H1 (cell line): Measurements from ENCODE around the gene CIB2. TPM values are rescaled to one million over a fixed set of nuclear protein-coding genes. Genes with fewer than 3 reads are reported as not detected.

Source experiments
- ATF2 ChIP-seq: IDR thresholded peaks from 2 replicates; pipeline ENCODE4 v1.6.1; 2012; ENCODE audit warnings: low read length, inconsistent platforms
- ATF3 ChIP-seq: IDR thresholded peaks from 2 replicates; pipeline ENCODE4 v1.6.1; 2011; ENCODE audit warnings: low read depth, mild to moderate bottlenecking, low read length; ENCODE audit not compliant: insufficient read depth
- BACH1 ChIP-seq: IDR thresholded peaks from 2 replicates; pipeline ENCODE4 v1.6.1; 2012; ENCODE audit warnings: low read length, improper control_type of control experiment
- CBX5 ChIP-seq: fragments of 300-800, 300-1000 bp; sonication (generic); IDR thresholded peaks from 2 replicates; pipeline ENCODE4 v1.7.1; 2016; ENCODE audit warnings: antibody characterized with exemption, low read length, low read depth
- CBX8 ChIP-seq: fragments of 300-800, 300-1000 bp; sonication (generic); IDR thresholded peaks from 2 replicates; pipeline ENCODE4 v1.7.1; 2016; ENCODE audit warnings: low read depth, low read length, borderline replicate concordance
- CHD2 ChIP-seq: IDR thresholded peaks from 2 replicates; pipeline ENCODE4 v1.6.1; 2012; ENCODE audit warnings: low read length, improper control_type of control experiment
- EZH2 ChIP-seq: fragments of 200-600 bp; sonication (generic); IDR thresholded peaks from 2 replicates; pipeline ENCODE4 v1.7.1; 2012; ENCODE audit warnings: low read depth, mild to moderate bottlenecking, moderate library complexity, low read length, inconsistent platforms; ENCODE audit not compliant: severe bottlenecking
- HDAC2 ChIP-seq, 2 experiments: fragments of 300-600 bp in 1 of 2; sonication (generic) in 1 of 2; IDR thresholded peaks; 2 replicates each; pipeline ENCODE4 v1.6.1; 2011 to 2012; ENCODE audit warnings: low read depth in 2 of 2, low read length in 2 of 2, mild to moderate bottlenecking in 2 of 2, moderate library complexity in 2 of 2, borderline replicate concordance in 1 of 2, inconsistent platforms in 1 of 2
- KDM5A ChIP-seq: fragments of 200-600 bp; IDR thresholded peaks from 2 replicates; pipeline ENCODE4 v1.7.1; 2012; ENCODE audit warnings: mild to moderate bottlenecking, low read length, inconsistent platforms, mixed read lengths
- NRF1 ChIP-seq: IDR thresholded peaks from 2 replicates; pipeline ENCODE4 v1.6.1; 2011; ENCODE audit warnings: mild to moderate bottlenecking, low read depth, low read length, improper control_type of control experiment
- POLR2AphosphoS5 ChIP-seq: IDR thresholded peaks from 2 replicates; pipeline ENCODE4 v1.6.1; 2011; ENCODE audit warnings: low read depth, low read length
- RNF2 ChIP-seq: fragments of 200-900, 300-1000 bp; sonication (generic); IDR thresholded peaks from 2 replicates; pipeline ENCODE4 v1.7.1; 2016; ENCODE audit warnings: borderline replicate concordance, low read depth, mild to moderate bottlenecking, antibody characterized with exemption, low read length; ENCODE audit not compliant: poor library complexity, severe bottlenecking; ENCODE audit errors: missing control alignments
- SIN3A ChIP-seq, 2 experiments: IDR thresholded peaks in 1 of 2; conservative IDR thresholded peaks in 1 of 2; 2 replicates each; pipeline ENCODE4 v1.6.1; 2011 to 2012; ENCODE audit warnings: low read length in 2 of 2, improper control_type of control experiment in 1 of 2, low read depth in 1 of 2, mild to moderate bottlenecking in 1 of 2
- SIX5 ChIP-seq: IDR thresholded peaks from 2 replicates; pipeline ENCODE4 v1.6.1; 2011; ENCODE audit warnings: mild to moderate bottlenecking, low read depth, low read length
- SRF ChIP-seq: IDR thresholded peaks from 2 replicates; pipeline ENCODE4 v1.6.1; 2011; ENCODE audit warnings: mild to moderate bottlenecking, low read depth, low read length, moderate library complexity
- TAF1 ChIP-seq: IDR thresholded peaks from 2 replicates; pipeline ENCODE4 v1.6.1; 2011; ENCODE audit warnings: mild to moderate bottlenecking, low read depth, low read length
- TAF7 ChIP-seq: optimal IDR thresholded peaks from 2 replicates; pipeline ENCODE3; 2011; ENCODE audit warnings: low read depth, mild to moderate bottlenecking, inconsistent platforms, low read length, moderate library complexity, borderline replicate concordance
- TBP ChIP-seq: IDR thresholded peaks from 2 replicates; pipeline ENCODE4 v1.6.1; 2011; ENCODE audit warnings: low read depth, low read length, improper control_type of control experiment
- TEAD4 ChIP-seq: IDR thresholded peaks from 2 replicates; pipeline ENCODE4 v1.6.1; 2012; ENCODE audit warnings: low read depth, low read length, inconsistent platforms, mixed read lengths
- USF2 ChIP-seq: IDR thresholded peaks from 2 replicates; pipeline ENCODE4 v1.6.1; 2011; ENCODE audit warnings: low read length, improper control_type of control experiment
- polyA plus RNA-seq, 7 experiments: library from polyadenylated mRNA; depleted of rRNA in 3 of 7; stranded (reverse) in 5 of 7; unstranded in 2 of 7; fragments of >200 nt in 5 of 7; fragments of 200-250 nt in 2 of 7; gene quantifications; 1 replicate in 5 of 7; 2 replicates in 1 of 7; 4 replicates in 1 of 7; pipeline versions ENCODE4 v1.2.1 to v1.2.3, GENCODE V29; 2011 to 2013; ENCODE audit warnings: missing spikeins in 2 of 7, mixed read lengths in 2 of 7
- total RNA-seq: library from RNA; stranded (reverse); fragmentation: NEBNext Ultra II Directional; extraction: Animal tissue kit (Norgen Biotek cat#: 25700); gene quantifications from 2 replicates; pipeline ENCODE4 v1.2.1, GENCODE V29; 2021

CIB2 gene
- total and polyA plus RNA-seq, 2 of the 8 experiments (the other 6 are each of a cell fraction or from before 2014, with no cell fraction given) = 41.5 to 45.8 TPM

GRCh38 chr15:78131295-78132061, at the start of gene CIB2 (continued):
- no peak for TF ChIP-seq POLR2AphosphoS5
- no peak for TF ChIP-seq CBX5
- TF ChIP-seq ATF3 = no peak
- TF ChIP-seq SRF = no peak
- TF ChIP-seq CHD2 = no peak
- TF ChIP-seq TBP = peak; percentile 84; the same call in 1 of the 2 replicates
- no peak for TF ChIP-seq NRF1
- no peak for TF ChIP-seq EZH2
- TF ChIP-seq CBX8 = no peak
- TF ChIP-seq TAF7 = no peak
- no peak for TF ChIP-seq USF2
- peak; percentile 47; the same call in 1 of the 2 replicates for TF ChIP-seq BACH1
- no peak for TF ChIP-seq HDAC2 (IDR thresholded peaks at IDR 0.05; ENCODE audit: borderline replicate concordance in 1 of 2, low read depth in 2 of 2, low read length in 2 of 2)
- TF ChIP-seq SIX5 = no peak
- peak in 1 of 2 experiments; percentile 23; a peak in 1 of 4 replicates for TF ChIP-seq SIN3A (conservative IDR thresholded peaks at IDR 0.05 in 1 of 2, IDR thresholded peaks at IDR 0.05 in 1 of 2; ENCODE audit: low read depth in 1 of 2, low read length in 2 of 2)
- no peak; the same call in 1 of the 2 replicates for TF ChIP-seq TAF1
- no peak for TF ChIP-seq KDM5A
- TF ChIP-seq ATF2 = no peak
- TF ChIP-seq RNF2 = no peak
- no peak for TF ChIP-seq TEAD4
